Activated CD4-positive, alpha-beta T cell treated with anti-CD3 and anti-CD28 coated beads, Interleukin-10, Interleukin-2, amounts not matched to agents 100 ng/mL and 50 ng/mL, durations not matched to agents 16 hours and 8 hours (primary cell): ENCODE data around the gene LEAP2.

Experiments
- DNase-seq: peaks from one replicate; pipeline ENCODE4 v3.0.0-alpha.2; 2020

Gene LEAP2

GRCh38 chr5:132884548-132884947 is 11.1 kb downstream of the LEAP2 start:
- DNase-seq, result no peak

GRCh38 chr5:132886064-132886823 is 12.8 kb downstream of the LEAP2 start:
- DNase-seq, result no peak

GRCh38 chr5:132887283-132887682 is 13.8 kb downstream of the LEAP2 start:
- no peak for DNase-seq

GRCh38 chr5:132889501-132889900 is 16.0 kb downstream of the LEAP2 start:
- DNase-seq, result no peak

GRCh38 chr5:132890817-132891216 is 17.3 kb downstream of the LEAP2 start:
- no peak for DNase-seq

- no peak for DNase-seq
These were observed 22.3 kb downstream of the LEAP2 start for GRCh38 chr5:132895719-132896305.

GRCh38 chr5:132896685-132897084 is 23.2 kb downstream of the LEAP2 start:
- DNase-seq, result no peak

GRCh38 chr5:132898094-132898493 is 24.6 kb downstream of the LEAP2 start:
- peak; percentile 29 for DNase-seq

- DNase-seq, result no peak
These were observed 27.6 kb downstream of the LEAP2 start for GRCh38 chr5:132901036-132901435.

GRCh38 chr5:132901730-132902129 is 28.3 kb downstream of the LEAP2 start:
- no peak for DNase-seq

GRCh38 chr5:132905938-132906337 is 32.5 kb downstream of the LEAP2 start:
- no peak for DNase-seq

GRCh38 chr5:132907161-132907560 is 33.7 kb downstream of the LEAP2 start:
- no peak for DNase-seq

GRCh38 chr5:132909702-132910101 is 36.2 kb downstream of the LEAP2 start:
- no peak for DNase-seq

GRCh38 chr5:132915681-132916080 is 42.2 kb downstream of the LEAP2 start:
- no peak for DNase-seq

- DNase-seq, result no peak
These were observed 42.6 kb downstream of the LEAP2 start for GRCh38 chr5:132916086-132916485.
